Measurements from ENCODE around the gene ATAD2B.

Gene ATAD2B

GRCh38 chr2:23767876-23768621 lies 158.9 kb downstream of the ATAD2B start:
- no peak for TF ChIP-seq CTCF (IDR thresholded peaks at IDR 0.05)
- Histone ChIP-seq H3K4me1 (no peaks in the 10 kb centered on the region), H3K27me3 (no peaks in the 10 kb centered on the region), H3K9me3 (no peaks in the 10 kb centered on the region), H3K36me3 (peaks cover 20 to 24% (median 22%) of the 10 kb centered on the region in 3 donors), H3K27ac (no peak overlapping the region), H3K4me3 (no peak overlapping the region)
- intact Hi-C loops (cut with DNase I; ENCODE audit: low total_unique reads), result no loop called here
- DNase-seq, result no peak

GRCh38 chr2:23762141-23762540 lies 164.8 kb downstream of the ATAD2B start:
- no peak overlapping the region for H3K4me3 ChIP-seq
- no peak overlapping the region for H3K27ac ChIP-seq
- no peaks in the 10 kb centered on the region for H3K4me1 ChIP-seq
- no peak for TF ChIP-seq CTCF (IDR thresholded peaks at IDR 0.05)
- H3K36me3 ChIP-seq, result peaks cover 5 to 12% (median 8%) of the 10 kb centered on the region in 3 donors
- intact Hi-C loops (cut with DNase I; ENCODE audit: low total_unique reads), result no loop called here
- DNase-seq, result no peak
- no peaks in the 10 kb centered on the region for H3K27me3 ChIP-seq
- H3K9me3 ChIP-seq, result no peaks in the 10 kb centered on the region

- H3K4me3 ChIP-seq, result no peak overlapping the region
- H3K4me1 ChIP-seq, result no peaks in the 10 kb centered on the region
- peaks cover 5 to 15% (median 12%) of the 10 kb centered on the region in 3 donors for H3K36me3 ChIP-seq
- no peak overlapping the region for H3K27ac ChIP-seq
- no peaks in the 10 kb centered on the region for H3K27me3 ChIP-seq
- no peak for TF ChIP-seq CTCF (IDR thresholded peaks at IDR 0.05)
- no peak for DNase-seq
- H3K9me3 ChIP-seq, result no peaks in the 10 kb centered on the region
- intact Hi-C loops (cut with DNase I; ENCODE audit: low total_unique reads), result no loop called here
Measured at GRCh38 chr2:23761638-23762037, 165.3 kb downstream of the ATAD2B start.

GRCh38 chr2:23760736-23761135 lies 166.2 kb downstream of the ATAD2B start:
- Histone ChIP-seq H3K4me3 (no peak overlapping the region), H3K9me3 (no peaks in the 10 kb centered on the region), H3K27ac (no peak overlapping the region), H3K4me1 (no peaks in the 10 kb centered on the region), H3K36me3 (peaks cover 5 to 15% (median 12%) of the 10 kb centered on the region in 3 donors), H3K27me3 (no peaks in the 10 kb centered on the region)
- DNase-seq, result no peak
- TF ChIP-seq CTCF (IDR thresholded peaks at IDR 0.05), result peak; percentile 44 to 46
- intact Hi-C loops (cut with DNase I; ENCODE audit: low total_unique reads), result no loop called here

- Histone ChIP-seq H3K9me3 (no peaks in the 10 kb centered on the region), H3K4me3 (no peak overlapping the region), H3K27me3 (no peaks in the 10 kb centered on the region), H3K36me3 (peaks cover 10 to 18% (median 17%) of the 10 kb centered on the region in 3 donors), H3K4me1 (no peaks in the 10 kb centered on the region), H3K27ac (no peak overlapping the region)
- no peak for DNase-seq
- intact Hi-C loops (cut with DNase I; ENCODE audit: low total_unique reads), result loop anchor here (10.0 kb wide), 1 partner anchor 393 kb away; no protein-coding TSS in a partner anchor
- TF ChIP-seq CTCF (IDR thresholded peaks at IDR 0.05), result no peak
Measured at GRCh38 chr2:23757686-23758433, 169.1 kb downstream of the ATAD2B start.

All from tibial artery (tissue), 4 donors.